ENCODE results near the gene PIH1D2.

DNA sequence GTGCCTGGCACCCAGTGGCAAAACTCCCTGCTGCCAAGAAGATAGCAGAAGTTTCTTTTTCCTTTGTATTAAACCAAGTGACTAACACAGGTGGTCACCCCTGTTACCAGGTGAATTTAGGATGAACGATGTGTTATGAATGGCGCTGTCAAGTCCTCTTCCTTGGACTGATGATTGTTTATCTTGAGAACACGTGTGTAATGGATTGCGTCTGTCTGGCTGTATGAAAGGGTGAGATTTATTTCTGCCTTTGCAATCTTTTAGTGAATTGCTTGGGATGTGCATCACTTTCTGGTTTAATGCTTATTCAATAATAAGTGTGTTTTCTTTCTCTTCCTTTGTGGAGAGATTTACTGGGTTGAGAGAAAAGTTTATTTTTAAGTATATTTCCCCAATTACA lies 49.3 kb upstream of the PIH1D2 start:
- TF ChIP-seq CTCF (IDR thresholded peaks at IDR 0.05), result no peak
- TF ChIP-seq POLR2AphosphoS5 (IDR thresholded peaks at IDR 0.05), result no peak
- no peak for TF ChIP-seq POLR2A (IDR thresholded peaks at IDR 0.05)

All from prostate gland (tissue), 2 donors.